DOHH2 (cell line): Measurements from ENCODE around the gene HOXB7.
A peak's percentile ranks its signal among the peaks of the same experiment; 100 is the strongest.

Experiments
- EZH2phosphoT487 ChIP-seq: fragments of 200-600 bp; sonication (generic); IDR thresholded peaks from 2 replicates; pipeline ENCODE4 v1.6.1; 2017; ENCODE audit warnings: borderline replicate concordance, mild to moderate bottlenecking, antibody characterized with exemption, low read length, moderate library complexity, mixed read lengths
- TF ChIP-seq, protein P1 (sequence below): fragments of 200-600 bp; sonication (generic); IDR thresholded peaks from one replicate; pipeline ENCODE4 v1.5.1; 2014; ENCODE audit warnings: antibody characterized with exemption, mild to moderate bottlenecking, low read depth, low read length; ENCODE audit not compliant: poor library complexity, severe bottlenecking

DNA sequence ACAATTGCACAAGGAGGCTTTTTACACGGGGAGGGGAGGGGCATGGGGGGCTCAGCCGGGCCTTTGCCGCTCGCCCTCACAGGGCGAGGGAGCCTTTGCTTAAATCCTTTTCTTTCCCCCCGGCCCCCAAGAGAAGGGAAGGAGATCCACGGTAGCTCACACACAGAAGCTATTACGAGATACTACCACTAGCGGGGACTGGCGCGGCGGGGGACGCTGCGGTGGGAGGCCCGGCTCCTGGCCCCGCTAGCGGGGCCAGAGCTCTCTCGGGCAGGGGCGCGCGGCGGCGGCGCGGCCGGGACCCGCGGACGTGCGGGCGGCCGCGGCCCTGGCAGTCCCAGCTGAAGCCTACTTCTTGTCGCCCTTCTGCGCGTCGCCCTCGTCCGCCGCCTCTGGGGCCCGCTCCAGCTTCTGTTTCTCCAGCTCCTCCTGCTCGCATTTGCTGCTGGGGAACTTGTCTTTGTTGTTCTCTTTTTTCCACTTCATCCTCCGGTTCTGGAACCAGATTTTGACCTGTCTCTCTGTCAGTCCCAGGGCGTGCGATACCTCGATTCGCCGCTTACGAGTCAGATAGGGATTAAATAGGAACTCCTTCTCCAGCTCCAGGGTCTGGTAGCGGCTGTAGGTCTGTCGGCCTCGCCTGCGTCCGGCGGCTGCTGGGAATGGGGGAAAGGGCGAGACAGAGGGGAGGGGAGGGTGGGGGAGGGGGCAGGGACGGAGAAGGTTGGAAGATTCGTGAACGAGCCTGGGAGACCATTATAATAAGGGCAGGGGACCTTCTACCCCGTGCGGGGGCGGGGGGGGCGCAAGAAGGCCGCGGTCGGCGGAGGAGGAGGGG is 2.3 kb upstream of the HOXB7 start:
- TF ChIP-seq, protein P1, sequence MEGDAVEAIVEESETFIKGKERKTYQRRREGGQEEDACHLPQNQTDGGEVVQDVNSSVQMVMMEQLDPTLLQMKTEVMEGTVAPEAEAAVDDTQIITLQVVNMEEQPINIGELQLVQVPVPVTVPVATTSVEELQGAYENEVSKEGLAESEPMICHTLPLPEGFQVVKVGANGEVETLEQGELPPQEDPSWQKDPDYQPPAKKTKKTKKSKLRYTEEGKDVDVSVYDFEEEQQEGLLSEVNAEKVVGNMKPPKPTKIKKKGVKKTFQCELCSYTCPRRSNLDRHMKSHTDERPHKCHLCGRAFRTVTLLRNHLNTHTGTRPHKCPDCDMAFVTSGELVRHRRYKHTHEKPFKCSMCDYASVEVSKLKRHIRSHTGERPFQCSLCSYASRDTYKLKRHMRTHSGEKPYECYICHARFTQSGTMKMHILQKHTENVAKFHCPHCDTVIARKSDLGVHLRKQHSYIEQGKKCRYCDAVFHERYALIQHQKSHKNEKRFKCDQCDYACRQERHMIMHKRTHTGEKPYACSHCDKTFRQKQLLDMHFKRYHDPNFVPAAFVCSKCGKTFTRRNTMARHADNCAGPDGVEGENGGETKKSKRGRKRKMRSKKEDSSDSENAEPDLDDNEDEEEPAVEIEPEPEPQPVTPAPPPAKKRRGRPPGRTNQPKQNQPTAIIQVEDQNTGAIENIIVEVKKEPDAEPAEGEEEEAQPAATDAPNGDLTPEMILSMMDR: peak; percentile 14
- peak; percentile 61; the same call in 1 of the 2 replicates for TF ChIP-seq EZH2phosphoT487
